Stimulated activated CD4-positive, alpha-beta T cell treated with anti-CD3 and anti-CD28 coated beads, Interleukin-4, amount 100 ng/mL, for 4 hours (primary cell): ENCODE measurements around the gene TNFSF11.

Source experiments
- DNase-seq, 2 experiments: peaks; one replicate each; pipeline ENCODE4 v3.0.0-alpha.2; 2020

Gene TNFSF11

DNA sequence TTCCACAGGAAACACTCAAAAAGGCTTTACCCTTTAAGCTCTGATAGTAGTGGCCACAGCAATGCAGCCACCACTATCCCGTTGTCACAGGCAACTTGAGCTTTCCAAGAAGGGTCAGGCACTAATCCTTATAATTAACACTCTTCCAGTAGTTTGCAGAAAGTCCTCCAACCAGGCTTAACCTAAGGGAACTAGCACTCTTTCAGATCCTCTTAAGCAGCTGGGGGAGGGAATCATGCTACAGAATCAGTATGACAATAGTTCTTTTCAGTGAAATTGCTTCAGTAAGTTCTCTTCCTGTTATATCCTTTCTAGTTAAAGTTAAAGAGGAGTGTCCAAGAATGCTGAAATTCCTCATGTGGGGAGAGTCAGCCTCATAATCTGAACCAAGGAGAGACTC is 82.2 kb downstream of the TNFSF11 start:
- DNase-seq, result no peak

- DNase-seq, result no peak
Measured at GRCh38 chr13:42656958-42657357, 83.0 kb downstream of the TNFSF11 start.
